Measurements from ENCODE around the gene SPATS2L.

The SPATS2L gene

DNA sequence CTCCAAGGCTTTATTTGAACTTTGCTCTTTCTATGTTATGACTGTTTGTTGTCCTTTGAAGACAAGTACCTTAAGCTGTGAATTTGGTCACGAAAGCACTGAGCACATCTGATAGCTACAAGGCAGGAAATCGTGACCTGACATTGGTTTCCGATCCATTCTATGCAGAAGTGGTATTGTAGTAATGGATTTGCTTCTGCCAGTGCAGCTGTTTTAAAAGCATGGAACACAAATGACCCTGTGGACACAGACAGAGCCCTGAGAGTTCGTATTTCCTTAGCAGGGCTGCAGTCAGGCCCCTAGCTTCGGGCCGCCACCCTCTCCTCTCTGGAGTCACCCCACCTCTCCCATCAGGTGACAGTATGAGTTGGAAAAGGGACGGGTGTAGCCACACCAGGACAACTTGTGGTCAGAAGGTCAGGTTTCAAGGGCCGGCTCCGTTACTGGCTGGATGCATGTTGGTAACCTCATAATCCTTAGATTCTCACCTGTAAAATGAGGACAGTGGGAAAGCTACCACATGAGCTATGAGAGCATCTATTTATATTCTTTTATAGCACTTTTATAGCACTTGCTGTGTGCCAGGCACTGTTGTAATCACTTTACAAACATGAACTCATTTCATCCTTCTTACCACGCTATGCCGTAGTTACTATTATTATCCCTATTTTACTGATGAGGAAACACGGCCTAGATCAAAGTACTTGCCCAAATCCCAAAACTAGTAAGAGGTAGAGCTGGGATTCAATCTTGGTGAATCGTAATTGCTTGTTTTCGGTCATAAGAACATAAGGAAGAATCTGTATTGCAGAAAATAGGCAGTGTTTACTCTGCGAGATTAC, 70.2 kb downstream of the SPATS2L start:
- no peak for DNase-seq (ENCODE audit: low read depth in 1 of 2, low spot score in 1 of 2)

DNA sequence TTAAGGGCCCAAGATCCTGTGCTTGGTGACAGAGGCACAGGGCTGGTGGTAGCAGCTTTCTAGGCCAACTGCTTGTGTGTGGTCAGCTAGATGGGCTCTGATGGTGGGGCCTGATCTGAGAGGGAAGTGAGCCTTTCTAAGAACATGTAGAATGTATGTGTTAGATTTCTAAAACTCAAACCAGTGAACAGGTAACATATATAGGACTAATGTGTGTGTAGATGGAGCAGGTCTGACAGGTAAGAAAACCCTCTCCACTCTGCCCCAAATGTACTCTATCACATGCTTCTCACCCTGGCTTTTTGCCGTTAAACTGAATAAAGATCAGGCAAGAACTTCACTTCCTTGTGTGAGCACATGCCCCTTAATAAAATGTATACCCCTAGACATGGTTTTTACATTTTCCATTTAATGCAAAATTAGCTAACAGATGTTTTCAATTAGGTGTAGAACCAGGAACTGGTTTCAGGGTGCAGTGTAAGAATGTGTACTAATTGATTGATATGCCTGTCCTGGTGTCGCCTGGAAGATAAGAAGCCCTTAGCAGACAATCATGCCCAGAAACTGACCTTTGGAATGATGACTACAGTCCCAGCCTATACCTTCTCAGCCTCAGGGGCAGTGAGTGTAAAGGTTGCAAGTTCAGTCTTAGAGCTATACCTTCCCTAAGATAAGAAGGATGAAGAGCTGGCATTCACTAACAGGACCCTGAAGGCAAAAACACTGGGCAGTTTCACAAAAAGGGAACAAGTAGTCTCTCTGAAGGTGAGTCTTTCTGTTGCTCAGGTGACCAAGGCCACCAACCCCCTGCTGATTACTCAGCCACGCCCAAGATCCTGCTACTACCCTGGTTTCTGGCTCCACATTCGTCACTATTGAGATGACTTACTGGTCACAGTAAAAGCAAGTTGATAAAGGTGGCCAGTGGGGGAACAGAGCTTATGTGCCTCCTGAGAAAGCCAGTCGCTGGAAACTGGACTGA, 71.2 kb downstream of the SPATS2L start:
- DNase-seq (ENCODE audit: low read depth in 1 of 2, low spot score in 1 of 2), result no peak

DNA sequence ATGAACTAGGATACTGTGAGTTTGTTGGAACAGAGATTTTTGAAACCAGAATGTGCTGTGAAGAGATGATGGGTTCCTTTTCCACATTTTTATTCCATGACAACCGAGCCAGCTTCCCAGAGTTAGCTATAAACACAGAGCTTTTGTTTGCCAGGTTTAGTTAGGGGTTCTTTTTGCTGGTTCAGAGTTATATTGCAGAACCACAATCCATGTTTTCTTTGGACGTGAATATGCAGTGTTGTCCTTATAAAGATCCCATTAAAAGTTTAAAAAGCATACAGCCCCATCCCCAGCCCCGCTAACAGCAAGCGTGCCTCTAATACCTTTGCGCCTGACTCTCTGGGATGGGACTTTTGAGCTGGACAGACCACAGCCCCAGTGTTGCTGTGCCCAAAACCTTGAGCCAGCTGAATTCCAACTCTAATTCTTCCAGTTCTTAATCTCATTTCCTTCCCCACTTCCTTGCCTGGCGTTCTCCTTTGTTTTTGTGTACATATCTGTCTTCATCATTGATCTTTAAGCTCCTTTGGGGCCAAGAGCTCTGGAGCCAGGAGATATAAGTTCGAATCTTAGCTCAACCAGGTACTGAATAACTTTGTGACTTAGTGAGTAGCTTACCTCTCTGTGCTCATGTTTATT, 72.3 kb downstream of the SPATS2L start:
- no peak for DNase-seq (ENCODE audit: low read depth in 1 of 2, low spot score in 1 of 2)

DNA sequence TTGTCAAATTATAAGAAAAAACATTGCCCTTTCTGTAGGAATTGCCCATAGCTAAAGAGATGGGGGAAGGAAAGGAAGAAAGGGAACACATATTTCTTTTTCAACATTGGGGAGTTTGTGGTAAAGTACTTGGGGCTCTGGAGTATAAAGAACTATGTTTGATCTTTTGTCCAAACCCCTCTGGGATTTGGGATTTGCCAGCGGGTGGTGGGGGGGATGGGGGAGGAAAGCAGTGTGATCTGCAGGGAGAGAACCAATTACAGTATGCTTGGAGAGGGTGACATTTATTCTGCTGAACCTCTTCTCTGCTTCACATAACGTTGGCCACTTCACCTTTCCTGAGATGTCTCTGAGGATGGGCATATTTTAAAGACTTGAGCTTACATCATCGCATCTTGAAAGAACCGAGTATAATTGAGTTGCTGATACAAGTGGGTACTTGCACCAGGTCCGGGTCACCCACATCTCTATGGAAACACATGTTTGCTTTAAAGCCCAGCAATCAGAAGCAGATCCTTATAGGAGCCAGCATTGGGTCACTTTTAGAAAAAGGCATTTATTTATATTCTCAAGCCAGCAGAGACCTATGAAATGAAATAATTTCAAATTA, 73.1 kb downstream of the SPATS2L start:
- DNase-seq (ENCODE audit: low read depth in 1 of 2, low spot score in 1 of 2), result no peak

DNA sequence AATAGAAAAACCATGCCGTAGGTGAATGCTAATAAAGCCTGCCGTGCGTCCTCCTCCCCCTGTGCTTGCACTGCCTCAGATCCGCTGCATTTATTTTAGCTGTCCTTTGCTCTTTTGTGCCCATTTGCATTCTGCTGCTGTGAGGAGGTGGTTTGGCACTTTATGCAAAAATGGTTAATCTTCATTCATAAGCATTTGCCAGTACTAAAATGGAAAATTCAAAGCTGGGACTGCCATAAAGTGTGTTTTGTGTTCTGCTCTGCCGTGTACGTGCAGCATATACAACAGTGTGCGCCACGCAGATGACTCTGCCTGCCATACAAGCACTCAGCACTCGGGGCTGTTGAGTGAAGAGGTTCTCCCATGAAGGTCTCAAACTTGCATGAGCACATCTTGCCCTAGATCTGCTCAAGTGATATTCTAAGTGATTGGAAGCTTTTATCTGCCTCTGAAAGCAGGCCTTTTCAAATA, 73.6 kb downstream of the SPATS2L start:
- DNase-seq (ENCODE audit: low read depth in 1 of 2, low spot score in 1 of 2), result no peak

DNA sequence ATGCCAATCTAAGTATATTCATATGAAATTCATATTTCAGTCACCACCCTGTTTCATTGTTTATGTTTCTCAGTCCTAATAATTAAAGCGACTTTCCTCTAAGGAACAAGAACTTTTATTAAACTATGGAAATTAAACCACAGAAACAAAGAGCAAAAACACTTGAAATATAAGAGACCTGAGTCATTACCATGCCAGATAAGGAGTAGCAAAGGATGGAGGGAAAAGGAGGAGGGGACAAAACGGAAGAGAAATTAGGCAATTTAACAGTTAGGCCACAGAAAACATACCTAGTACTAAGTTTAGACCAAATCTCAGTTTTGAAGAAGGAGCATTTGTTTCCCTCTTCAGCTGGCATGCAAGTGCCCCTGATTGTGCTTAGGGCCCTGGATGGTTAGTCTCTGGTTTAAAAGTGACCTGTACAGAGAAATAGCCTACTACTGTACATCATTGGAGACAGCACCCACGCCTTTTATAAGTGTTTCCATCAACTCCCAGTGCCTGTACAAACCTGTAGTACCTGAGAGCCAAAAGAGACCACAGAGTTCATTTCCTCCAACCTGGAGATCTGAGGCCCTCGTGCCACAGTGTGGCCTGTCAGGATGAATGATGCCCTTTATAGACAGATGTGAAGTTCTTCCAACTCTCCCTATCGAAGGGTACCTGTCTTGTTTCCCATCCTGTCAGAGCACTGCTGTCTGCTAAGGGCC, 74.5 kb downstream of the SPATS2L start:
- DNase-seq (ENCODE audit: low read depth in 1 of 2, low spot score in 1 of 2), result no peak

DNA sequence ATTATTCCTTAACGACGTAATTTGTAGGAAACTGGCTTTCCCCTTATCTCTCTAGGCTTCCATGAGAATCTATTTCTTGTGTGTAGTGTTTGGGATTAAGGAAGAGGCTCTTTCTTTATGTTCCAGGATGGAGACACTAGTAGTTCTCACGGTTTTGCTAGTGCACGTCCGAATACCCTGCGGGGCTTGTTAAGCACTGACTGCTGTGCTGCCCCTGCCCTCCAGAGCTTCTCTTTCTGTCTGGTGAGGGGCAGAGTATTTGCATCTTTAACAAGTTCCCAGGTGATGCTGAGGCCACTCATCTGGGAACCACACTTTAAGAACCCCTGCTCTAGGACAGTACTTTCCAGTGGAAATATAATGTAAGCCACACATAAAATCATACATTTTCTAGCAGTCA, 76.4 kb downstream of the SPATS2L start:
- DNase-seq (ENCODE audit: low read depth in 1 of 2, low spot score in 1 of 2), result no peak

DNA sequence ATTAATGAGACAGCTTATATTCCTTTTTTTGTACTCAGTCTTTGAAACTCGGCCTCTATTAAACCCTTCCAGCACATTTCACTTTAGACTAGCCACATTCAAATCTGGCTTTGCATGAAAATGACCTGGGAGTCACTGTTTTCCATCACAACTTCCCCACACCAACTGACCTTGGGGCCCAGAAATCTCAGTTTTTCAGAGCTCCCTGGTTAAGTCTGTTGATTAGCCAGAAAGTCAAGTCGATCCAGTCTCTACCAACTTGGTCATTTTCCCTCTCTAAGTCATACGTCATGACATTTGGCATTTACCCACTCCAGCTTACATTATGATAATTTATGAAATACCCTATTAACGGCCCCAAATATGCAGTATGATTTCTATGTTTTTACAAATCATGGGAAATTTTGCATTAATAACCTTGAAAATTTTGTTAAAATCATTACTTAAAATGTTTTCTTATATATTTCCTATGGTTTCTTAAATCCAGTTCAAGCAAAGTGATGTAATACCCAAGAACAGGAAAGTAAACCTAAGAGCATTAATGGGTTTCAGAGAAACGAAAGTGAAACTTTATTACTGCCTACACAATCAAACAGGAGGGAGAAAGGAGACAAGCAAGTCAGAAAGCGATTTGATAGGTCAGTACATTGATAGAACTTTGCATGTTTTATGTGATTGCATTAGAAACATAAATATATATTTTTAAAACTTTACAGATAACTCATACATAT, 77.1 kb downstream of the SPATS2L start:
- no peak for DNase-seq (ENCODE audit: low read depth in 1 of 2, low spot score in 1 of 2)

DNA sequence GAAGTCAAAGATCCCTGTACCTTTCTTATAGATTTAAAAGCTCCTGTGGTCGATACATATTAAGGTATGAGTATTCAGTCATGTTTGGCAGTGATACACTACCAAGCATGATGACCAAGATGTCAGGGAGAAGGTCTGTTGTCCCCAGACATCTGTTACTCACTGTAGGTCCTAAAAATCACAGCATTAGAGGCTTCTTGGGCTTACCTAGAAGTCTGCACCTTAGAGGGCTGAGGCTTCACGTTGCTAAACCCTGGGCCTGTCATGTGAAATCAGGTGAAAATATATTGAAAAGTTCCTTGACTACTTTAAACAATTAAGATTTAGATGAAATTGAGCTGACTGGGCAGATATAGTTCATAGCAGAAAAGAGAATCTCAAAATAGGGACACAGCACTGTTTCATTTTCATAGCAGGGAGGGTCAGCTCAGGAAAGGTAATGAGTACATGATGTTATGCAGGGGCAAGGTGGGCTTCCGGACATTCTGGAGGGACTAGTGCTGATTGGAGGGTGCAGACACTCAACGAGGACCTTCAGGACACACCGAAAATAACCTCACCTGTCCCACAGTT, 78.7 kb downstream of the SPATS2L start:
- DNase-seq (ENCODE audit: low read depth in 1 of 2, low spot score in 1 of 2), result no peak

DNA sequence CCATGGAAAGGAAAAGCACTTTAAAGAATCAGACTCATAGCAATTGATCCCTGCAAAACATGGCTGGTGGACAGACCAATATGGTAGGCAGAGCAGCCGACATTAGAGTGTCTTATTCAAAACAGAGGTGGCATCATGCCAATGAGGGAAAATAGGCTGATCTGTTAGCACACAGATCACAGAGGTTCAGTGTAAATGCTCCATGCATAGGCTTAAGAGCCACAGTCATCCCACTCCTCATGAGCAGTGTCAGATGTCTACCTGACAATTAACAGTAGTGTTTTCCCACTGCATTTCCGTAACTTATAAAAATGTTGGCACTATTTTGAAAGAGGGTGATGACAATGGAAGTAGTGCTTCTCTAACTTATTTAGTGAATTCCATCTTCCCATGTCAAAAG, 86.7 kb downstream of the SPATS2L start:
- no peak for DNase-seq (ENCODE audit: low read depth in 1 of 2, low spot score in 1 of 2)

DNA sequence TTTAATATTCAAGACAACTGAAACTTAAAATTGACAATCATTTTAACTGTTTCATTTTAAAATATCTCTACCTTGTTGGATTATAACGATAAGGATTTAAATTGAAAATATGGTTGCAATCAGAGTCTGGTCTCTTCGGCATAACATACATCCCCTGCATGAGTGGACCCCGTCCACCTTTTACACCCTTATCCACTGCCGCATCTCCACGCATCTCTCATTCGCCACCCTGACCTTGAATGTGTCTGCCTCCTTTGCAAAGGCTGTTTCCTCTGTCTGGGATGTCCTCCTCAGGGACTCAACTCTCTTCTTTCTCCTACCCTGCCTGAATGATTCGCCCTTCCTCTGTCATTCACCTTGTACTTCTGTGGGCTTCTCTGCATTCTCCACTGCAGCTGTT, 87.6 kb downstream of the SPATS2L start:
- no peak for DNase-seq (ENCODE audit: low read depth in 1 of 2, low spot score in 1 of 2)

DNA sequence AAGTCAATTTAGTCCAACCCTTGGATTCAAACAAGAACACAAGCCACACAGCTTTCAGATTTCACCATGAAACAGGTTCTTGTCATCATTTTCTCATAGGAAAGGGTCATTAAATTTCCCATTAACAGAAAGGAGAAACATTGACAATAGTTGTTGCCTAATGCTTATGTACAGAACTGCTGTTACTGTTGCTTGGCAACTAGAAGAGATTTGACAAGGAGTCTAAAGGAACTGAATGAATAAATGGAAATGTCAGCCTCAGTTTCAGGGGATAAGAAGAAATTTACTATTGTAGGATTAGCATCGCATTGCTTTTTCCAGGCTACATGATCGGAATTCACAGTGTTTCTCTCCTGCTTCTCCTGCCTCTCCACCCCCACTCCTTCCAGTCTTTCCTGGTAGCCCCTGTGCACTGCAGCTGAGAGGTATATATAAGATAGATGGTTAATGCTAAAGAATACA, 90.3 kb downstream of the SPATS2L start:
- no peak for DNase-seq (ENCODE audit: low read depth in 1 of 2, low spot score in 1 of 2)

DNA sequence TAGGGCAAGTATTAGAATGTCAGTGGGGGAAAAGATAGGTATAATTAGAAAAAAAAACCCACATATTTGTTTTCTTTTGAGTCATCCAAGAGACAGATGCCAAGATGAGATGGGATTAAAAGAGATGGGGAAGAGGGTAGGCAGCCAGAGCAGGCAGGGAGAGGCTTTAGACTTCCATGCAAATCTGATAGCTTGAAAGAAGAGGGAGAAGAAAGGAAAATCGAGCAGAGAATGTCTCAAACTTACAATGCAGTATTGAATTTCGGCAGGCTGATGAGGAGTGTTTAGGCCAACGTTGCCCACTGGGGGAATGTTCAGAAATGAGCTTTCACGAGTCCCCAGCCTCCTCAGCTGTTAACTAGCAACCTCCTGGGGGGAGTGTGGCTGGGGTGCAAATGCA, 91.3 kb downstream of the SPATS2L start:
- no peak for DNase-seq (ENCODE audit: low read depth in 1 of 2, low spot score in 1 of 2)

DNA sequence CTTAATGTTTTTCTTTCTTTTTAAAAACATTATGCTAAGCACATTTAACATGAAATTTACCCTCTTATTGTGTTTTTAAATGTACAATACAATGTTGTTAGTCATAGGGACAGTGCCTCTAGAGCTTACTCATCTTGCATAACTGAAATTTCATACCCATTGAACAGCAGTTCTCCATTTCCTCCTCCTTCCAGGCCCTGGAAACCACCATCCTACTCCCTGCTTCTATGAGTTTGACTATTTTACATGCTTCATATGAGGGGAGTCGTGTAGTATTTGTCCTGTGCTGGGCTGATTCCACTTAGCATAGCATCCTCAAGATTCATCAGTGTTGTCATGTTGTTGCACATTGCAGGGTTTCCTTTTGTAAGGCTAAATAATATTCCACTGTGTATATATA, 92.6 kb downstream of the SPATS2L start:
- no peak for DNase-seq (ENCODE audit: low read depth in 1 of 2, low spot score in 1 of 2)

DNA sequence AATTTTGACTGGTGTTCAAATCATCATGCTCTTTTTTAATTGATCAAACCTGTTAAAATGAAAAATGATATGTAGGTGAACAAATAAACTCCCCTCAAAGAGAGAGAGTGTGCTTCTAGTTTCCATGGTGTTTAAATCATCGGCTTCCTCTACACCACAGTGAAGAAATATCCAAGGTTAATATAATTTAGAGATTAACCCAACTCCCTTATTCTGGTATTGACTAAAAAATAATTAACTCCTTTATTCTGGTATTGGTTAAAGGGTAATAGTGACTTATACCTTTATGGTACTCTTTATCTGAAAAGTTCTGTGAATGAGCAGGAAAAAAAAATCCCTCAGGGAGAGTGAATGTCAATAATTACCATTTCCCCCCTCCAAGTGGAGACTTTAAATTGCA, 93.1 kb downstream of the SPATS2L start:
- no peak for DNase-seq (ENCODE audit: low read depth in 1 of 2, low spot score in 1 of 2)

DNA sequence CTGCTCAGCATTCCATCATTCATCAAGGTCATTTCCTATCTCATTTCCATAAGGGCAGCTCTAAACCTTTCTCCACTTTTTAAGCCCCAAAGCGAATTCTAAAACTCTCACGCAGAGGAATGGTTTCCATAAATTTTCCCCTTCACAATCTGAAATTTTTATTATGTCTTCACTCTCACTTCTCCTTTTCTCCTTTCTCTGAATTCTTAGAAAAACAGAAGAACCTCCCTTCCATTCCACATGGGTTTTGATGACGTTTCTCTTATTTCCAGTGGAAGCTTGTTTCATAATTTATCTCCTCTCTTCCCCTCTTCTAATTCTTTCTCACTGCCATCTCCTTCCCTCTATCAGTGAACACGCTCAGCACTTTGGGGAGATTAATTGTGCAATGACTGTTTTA, 97.3 kb downstream of the SPATS2L start:
- DNase-seq (ENCODE audit: low read depth in 1 of 2, low spot score in 1 of 2), result no peak

DNA sequence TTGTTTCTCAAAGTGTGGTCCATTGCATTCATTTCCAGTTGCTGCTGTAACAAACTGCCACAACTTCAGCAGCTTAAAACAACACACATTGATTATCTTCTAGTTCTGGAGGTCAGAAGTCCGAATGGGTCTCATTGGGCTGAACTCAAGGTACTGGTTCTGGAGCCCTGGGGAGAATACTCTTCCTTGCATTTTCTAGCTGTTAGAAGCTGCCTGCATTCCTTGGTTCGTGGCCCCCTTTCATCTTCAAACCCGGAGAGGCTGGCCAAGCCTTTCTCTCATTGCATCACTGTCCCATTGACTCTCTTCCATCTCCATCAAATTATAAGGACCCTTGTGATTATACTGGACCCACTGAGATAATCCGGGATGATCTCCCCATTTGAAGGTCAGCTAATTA, 98.1 kb downstream of the SPATS2L start:
- DNase-seq (ENCODE audit: low read depth in 1 of 2, low spot score in 1 of 2), result no peak

DNA sequence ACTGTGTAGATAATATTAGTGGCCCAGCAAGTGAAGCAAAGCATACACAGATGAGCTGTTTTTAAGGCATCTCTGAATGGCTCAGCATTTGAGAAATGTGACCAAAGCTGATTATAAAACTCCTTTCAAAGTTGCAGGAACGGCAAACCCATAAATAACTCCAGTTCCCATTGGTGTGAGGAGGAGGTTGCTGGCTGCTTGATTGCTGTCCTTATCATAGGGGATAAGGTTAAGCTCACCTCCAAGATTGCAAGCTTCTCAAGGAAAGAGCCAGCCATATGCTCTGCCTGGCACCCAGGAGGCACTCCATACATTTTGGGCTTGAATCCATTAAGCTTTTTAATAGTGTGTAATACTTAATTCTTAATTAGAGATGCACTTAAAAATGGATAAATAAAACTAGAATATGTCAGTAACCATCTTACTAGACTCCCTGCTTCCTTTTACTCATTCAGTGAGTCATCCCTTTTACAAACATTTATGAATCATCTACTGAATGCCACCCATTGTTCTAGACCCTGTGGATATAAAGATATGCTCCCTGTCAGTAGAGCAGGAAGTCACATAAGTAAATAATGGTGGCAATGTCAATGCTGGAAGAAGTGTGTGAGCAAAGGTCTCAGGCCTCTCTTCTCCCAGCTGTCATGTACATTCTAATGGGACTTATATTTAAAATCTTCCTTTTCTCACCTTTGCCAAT, 99.3 kb downstream of the SPATS2L start:
- no peak for DNase-seq (ENCODE audit: low read depth in 1 of 2, low spot score in 1 of 2)

DNA sequence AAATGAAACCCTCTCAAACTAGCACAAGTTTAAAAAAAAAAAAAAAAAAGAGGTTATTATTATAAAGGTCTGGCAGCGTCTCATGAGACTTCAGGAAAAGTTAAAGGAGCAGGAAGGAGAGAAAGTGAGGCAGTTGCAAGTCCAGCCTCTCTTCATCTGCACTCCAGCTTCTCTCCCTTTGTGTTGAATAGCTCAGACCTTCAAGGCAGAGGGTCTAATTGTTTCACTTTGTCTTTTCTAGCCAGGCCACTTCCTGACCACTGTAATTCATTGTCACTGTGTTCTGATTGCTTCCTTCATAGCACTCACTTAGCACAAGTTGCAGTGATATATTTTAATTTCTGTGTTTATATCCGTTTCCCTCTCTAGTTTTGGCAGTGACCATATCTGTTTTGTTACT, 99.9 kb downstream of the SPATS2L start:
- no peak for DNase-seq (ENCODE audit: low read depth in 1 of 2, low spot score in 1 of 2)

Data from stimulated activated CD4-positive, alpha-beta T cell treated with anti-CD3 and anti-CD28 coated beads, Interleukin-15, amount 100 ng/mL, for 1 hour (primary cell).